Measurements from ENCODE around the gene FBXW4. TPM values are rescaled to one million over a fixed set of nuclear protein-coding genes. Genes with fewer than 3 reads are reported as not detected.

FBXW4 gene
- total and polyA plus RNA-seq, 2 donors (not counting 1 experiment from before 2014, with no cell fraction given): 32.7 to 60.8 TPM

- no peaks in the 10 kb centered on the region for H3K36me3 ChIP-seq (ENCODE audit: control insufficient read depth, insufficient read depth, low read length)
- H3K27ac ChIP-seq (ENCODE audit: insufficient read depth, low read length): no peak overlapping the region
- TF ChIP-seq, protein P1, sequence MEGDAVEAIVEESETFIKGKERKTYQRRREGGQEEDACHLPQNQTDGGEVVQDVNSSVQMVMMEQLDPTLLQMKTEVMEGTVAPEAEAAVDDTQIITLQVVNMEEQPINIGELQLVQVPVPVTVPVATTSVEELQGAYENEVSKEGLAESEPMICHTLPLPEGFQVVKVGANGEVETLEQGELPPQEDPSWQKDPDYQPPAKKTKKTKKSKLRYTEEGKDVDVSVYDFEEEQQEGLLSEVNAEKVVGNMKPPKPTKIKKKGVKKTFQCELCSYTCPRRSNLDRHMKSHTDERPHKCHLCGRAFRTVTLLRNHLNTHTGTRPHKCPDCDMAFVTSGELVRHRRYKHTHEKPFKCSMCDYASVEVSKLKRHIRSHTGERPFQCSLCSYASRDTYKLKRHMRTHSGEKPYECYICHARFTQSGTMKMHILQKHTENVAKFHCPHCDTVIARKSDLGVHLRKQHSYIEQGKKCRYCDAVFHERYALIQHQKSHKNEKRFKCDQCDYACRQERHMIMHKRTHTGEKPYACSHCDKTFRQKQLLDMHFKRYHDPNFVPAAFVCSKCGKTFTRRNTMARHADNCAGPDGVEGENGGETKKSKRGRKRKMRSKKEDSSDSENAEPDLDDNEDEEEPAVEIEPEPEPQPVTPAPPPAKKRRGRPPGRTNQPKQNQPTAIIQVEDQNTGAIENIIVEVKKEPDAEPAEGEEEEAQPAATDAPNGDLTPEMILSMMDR (conservative IDR thresholded peaks at IDR 0.05 in 1 of 2, IDR thresholded peaks at IDR 0.05 in 1 of 2; ENCODE audit: low read depth in 1 of 2, low read length in 2 of 2): no peak
- no peak for TF ChIP-seq EZH2 (IDR thresholded peaks at IDR 0.05; ENCODE audit: low read length, missing control alignments)
- H3K27me3 ChIP-seq (ENCODE audit: control insufficient read depth, insufficient read depth, low read length): no peaks in the 10 kb centered on the region
- no peaks in the 10 kb centered on the region for H3K9me3 ChIP-seq (ENCODE audit: control insufficient read depth, insufficient read depth, low read depth, low read length)
- H3K4me3 ChIP-seq (replicated peaks in 1 of 4; ENCODE audit: control extremely low read depth in 1 of 4, insufficient read depth in 1 of 4, low read depth in 3 of 4, low read length in 4 of 4): no peak overlapping the region
- no peaks in the 10 kb centered on the region for H4K20me1 ChIP-seq (ENCODE audit: control insufficient read depth, extremely low read depth, insufficient read depth, low read length)
- H3K4me1 ChIP-seq (ENCODE audit: control insufficient read depth, extremely low read depth, insufficient read depth, low read length): peaks cover 4% of the 10 kb centered on the region
- no peak for DNase-seq (ENCODE audit: low read depth in 2 of 2)
- H3K4me2 ChIP-seq (ENCODE audit: extremely low read depth, insufficient read depth, low read length): no peak overlapping the region
- H3K79me2 ChIP-seq (ENCODE audit: control insufficient read depth, insufficient read depth, low read length): peaks cover 38% of the 10 kb centered on the region
- H2AFZ ChIP-seq (ENCODE audit: low read length): no peak overlapping the region
- no peak overlapping the region for H3K9ac ChIP-seq (ENCODE audit: insufficient read depth, low read length)
These were observed 3.9 kb downstream of the FBXW4 start for GRCh38 chr10:101691081-101691480.

- TF ChIP-seq EZH2 (IDR thresholded peaks at IDR 0.05; ENCODE audit: low read length, missing control alignments): no peak
- TF ChIP-seq, protein P1 (conservative IDR thresholded peaks at IDR 0.05 in 1 of 2, IDR thresholded peaks at IDR 0.05 in 1 of 2; ENCODE audit: low read depth in 1 of 2, low read length in 2 of 2): no peak
- H3K9me3 ChIP-seq (ENCODE audit: control insufficient read depth, insufficient read depth, low read depth, low read length): no peaks in the 10 kb centered on the region
- peaks cover 35% of the 10 kb centered on the region for H3K79me2 ChIP-seq (ENCODE audit: control insufficient read depth, insufficient read depth, low read length)
- H3K9ac ChIP-seq (ENCODE audit: insufficient read depth, low read length): no peak overlapping the region
- no peak overlapping the region for H3K27ac ChIP-seq (ENCODE audit: insufficient read depth, low read length)
- no peak overlapping the region for H3K4me2 ChIP-seq (ENCODE audit: extremely low read depth, insufficient read depth, low read length)
- H2AFZ ChIP-seq (ENCODE audit: low read length): no peak overlapping the region
- no peaks in the 10 kb centered on the region for H3K27me3 ChIP-seq (ENCODE audit: control insufficient read depth, insufficient read depth, low read length)
- no peak overlapping the region for H3K4me3 ChIP-seq (replicated peaks in 1 of 4; ENCODE audit: control extremely low read depth in 1 of 4, insufficient read depth in 1 of 4, low read depth in 3 of 4, low read length in 4 of 4)
- H3K4me1 ChIP-seq (ENCODE audit: control insufficient read depth, extremely low read depth, insufficient read depth, low read length): peaks cover 3% of the 10 kb centered on the region
- peak in 1 of 2 donors; percentile 49 for DNase-seq (ENCODE audit: low read depth in 2 of 2)
- H3K36me3 ChIP-seq (ENCODE audit: control insufficient read depth, insufficient read depth, low read length): no peaks in the 10 kb centered on the region
- H4K20me1 ChIP-seq (ENCODE audit: control insufficient read depth, extremely low read depth, insufficient read depth, low read length): no peaks in the 10 kb centered on the region
These were observed 4.5 kb downstream of the FBXW4 start for GRCh38 chr10:101690461-101690860.

DNA sequence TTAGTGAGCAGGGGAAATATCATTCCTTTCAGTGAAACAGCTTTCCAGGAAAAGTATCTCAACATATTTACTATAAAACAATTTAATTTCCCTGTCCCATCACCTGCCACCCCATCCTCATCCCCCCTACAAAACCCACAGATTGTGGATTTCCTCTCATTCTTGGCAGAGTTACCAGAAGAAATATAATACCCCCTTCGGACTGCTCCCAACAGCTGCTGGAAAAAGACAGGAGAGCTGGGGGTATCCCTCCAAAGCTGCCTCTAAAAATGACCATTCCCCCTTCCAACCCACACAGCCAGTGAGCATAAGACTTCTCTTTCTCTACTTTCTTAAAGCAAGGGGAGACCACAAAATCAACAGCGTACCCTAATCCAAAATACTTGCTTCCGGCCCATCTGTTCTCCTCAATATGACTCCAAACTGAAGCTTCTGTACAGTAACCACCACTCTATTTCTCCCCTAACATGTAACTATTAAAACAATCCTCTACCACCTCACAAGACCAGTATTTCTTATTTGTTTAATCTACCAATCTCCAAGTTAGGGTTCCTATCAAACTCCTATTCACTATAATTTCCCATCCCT is 7.8 kb downstream of the FBXW4 start:
- Histone ChIP-seq H3K4me2 (ENCODE audit: extremely low read depth, insufficient read depth, low read length) (no peak overlapping the region), H2AFZ (ENCODE audit: low read length) (no peak overlapping the region), H3K27ac (ENCODE audit: insufficient read depth, low read length) (no peak overlapping the region), H3K4me1 (ENCODE audit: control insufficient read depth, extremely low read depth, insufficient read depth, low read length) (no peaks in the 10 kb centered on the region), H3K36me3 (ENCODE audit: control insufficient read depth, insufficient read depth, low read length) (no peaks in the 10 kb centered on the region), H3K27me3 (ENCODE audit: control insufficient read depth, insufficient read depth, low read length) (no peaks in the 10 kb centered on the region), H4K20me1 (ENCODE audit: control insufficient read depth, extremely low read depth, insufficient read depth, low read length) (no peaks in the 10 kb centered on the region), H3K79me2 (ENCODE audit: control insufficient read depth, insufficient read depth, low read length) (peaks cover 12% of the 10 kb centered on the region), H3K9me3 (ENCODE audit: control insufficient read depth, insufficient read depth, low read depth, low read length) (no peaks in the 10 kb centered on the region), H3K9ac (ENCODE audit: insufficient read depth, low read length) (no peak overlapping the region), H3K4me3 (replicated peaks in 1 of 4; ENCODE audit: control extremely low read depth in 1 of 4, insufficient read depth in 1 of 4, low read depth in 3 of 4, low read length in 4 of 4) (no peak overlapping the region)
- DNase-seq (ENCODE audit: low read depth in 2 of 2): peak in 1 of 2 donors; percentile 14
- TF ChIP-seq, protein P1 (conservative IDR thresholded peaks at IDR 0.05 in 1 of 2, IDR thresholded peaks at IDR 0.05 in 1 of 2; ENCODE audit: low read depth in 1 of 2, low read length in 2 of 2): no peak
